Ascending aorta (tissue), 2 donors: ENCODE data around the gene IL2RA. TPM values are rescaled to one million over a fixed set of nuclear protein-coding genes. Genes with fewer than 3 reads are reported as not detected.
"Not testable (repeated sequence)": the region's sequence is repeated elsewhere in the genome, so short reads cannot be mapped to it uniquely, and the experiment has no call there.

Source experiments
- DNase-seq, 2 donors: peaks; one replicate each; pipeline ENCODE4 v3.0.0-alpha.2; 2019; ENCODE audit warnings: low spot score in 2 of 2
- H3K27ac ChIP-seq, 2 donors: fragments of 200-600 bp; sonication (generic); one replicate each; pipeline ENCODE4 v1.5.1; 2016 to 2017; ENCODE audit warnings: mild to moderate bottlenecking in 1 of 2
- H3K27me3 ChIP-seq: fragments of 200-600 bp; sonication (generic); one replicate; pipeline ENCODE4 v1.5.1; 2017
- H3K36me3 ChIP-seq, 2 donors: fragments of 200-600 bp; sonication (generic); one replicate each; pipeline ENCODE4 v1.5.1; 2016
- H3K4me1 ChIP-seq, 2 donors: fragments of 200-600 bp; sonication (generic); one replicate each; pipeline ENCODE4 v1.5.1; 2016 to 2017; ENCODE audit warnings: mild to moderate bottlenecking in 1 of 2
- H3K4me3 ChIP-seq, 2 donors: fragments of 200-600 bp; sonication (generic); one replicate each; pipeline ENCODE4 v1.5.1; 2016 to 2017; ENCODE audit warnings: mild to moderate bottlenecking in 1 of 2
- H3K9me3 ChIP-seq, 2 donors: fragments of 200-600 bp; sonication (generic); one replicate each; pipeline ENCODE4 v1.5.1; 2016
- intact Hi-C: fragments of 100-400 bp; cut with DNase I; formaldehyde crosslinking; loops from one replicate; pipeline ENCODE4 v1.15.1; 2023
- total RNA-seq: library from RNA; depleted of rRNA; stranded (reverse); fragments of >200 nt; gene quantifications from one replicate; pipeline ENCODE4 v1.1.0, GENCODE V29; 2016
- TF ChIP-seq, protein P1 (sequence below), 3 experiments: fragments of 200-600 bp in 2 of 3; fragments of 450-650 bp in 1 of 3; sonication (generic) in 2 of 3; IDR thresholded peaks; one replicate each; pipeline ENCODE4 v1.5.1; 2016 to 2019; ENCODE audit warnings: antibody characterized with exemption in 3 of 3, mild to moderate bottlenecking in 1 of 3, moderate library complexity in 1 of 3

Gene IL2RA
- total RNA-seq, 1 donor from 2014 or later: not detected

DNA sequence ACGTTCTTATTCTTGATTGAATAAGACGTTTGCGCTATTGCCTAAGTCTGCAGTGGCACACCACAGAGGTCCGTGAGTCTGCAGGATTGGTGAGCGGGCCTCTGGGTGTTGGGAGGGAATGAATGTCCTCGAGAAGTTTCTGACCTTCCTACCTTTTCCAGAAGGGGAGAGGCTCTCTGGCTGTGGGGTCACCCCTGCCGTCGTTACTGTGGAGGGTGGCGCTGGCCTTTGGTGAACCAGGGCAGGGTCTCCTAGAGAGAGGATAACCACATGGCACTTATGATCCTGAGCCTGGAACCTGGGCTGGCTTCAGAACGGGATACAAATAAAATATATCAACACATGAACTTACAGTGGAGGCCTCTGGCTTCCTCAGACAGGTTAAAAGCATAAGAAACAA, 98.6 kb downstream of the IL2RA start:
- intact Hi-C loops: no loop called here
- H3K36me3 ChIP-seq: peaks cover 12 to 23% of the 10 kb centered on the region in 2 donors

DNA sequence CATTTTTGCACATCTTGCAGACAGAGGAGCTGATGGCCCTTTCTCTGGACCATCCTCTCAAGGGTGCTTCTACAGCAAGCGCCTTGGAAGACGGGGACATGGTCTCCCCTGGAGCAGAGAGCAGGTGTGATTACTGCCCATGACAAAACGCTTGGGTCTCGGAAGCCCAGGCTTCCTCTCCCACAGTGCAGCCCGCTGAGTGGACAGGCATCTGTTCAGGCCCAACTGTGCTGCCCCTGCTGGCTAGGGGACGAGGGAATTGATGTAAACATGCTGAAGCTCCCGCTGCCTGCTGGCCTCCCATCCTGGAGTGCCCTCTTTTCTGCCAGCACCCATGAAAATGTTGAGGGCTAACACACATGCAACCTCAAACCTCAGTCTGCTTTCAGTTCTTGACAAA, 99.1 kb downstream of the IL2RA start:
- H3K4me3 ChIP-seq: no peak overlapping the region
- H3K9me3 ChIP-seq: no peaks in the 10 kb centered on the region
- intact Hi-C loops: no loop called here
- TF ChIP-seq, protein P1, sequence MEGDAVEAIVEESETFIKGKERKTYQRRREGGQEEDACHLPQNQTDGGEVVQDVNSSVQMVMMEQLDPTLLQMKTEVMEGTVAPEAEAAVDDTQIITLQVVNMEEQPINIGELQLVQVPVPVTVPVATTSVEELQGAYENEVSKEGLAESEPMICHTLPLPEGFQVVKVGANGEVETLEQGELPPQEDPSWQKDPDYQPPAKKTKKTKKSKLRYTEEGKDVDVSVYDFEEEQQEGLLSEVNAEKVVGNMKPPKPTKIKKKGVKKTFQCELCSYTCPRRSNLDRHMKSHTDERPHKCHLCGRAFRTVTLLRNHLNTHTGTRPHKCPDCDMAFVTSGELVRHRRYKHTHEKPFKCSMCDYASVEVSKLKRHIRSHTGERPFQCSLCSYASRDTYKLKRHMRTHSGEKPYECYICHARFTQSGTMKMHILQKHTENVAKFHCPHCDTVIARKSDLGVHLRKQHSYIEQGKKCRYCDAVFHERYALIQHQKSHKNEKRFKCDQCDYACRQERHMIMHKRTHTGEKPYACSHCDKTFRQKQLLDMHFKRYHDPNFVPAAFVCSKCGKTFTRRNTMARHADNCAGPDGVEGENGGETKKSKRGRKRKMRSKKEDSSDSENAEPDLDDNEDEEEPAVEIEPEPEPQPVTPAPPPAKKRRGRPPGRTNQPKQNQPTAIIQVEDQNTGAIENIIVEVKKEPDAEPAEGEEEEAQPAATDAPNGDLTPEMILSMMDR (IDR thresholded peaks at IDR 0.05): no peak
- peaks cover 12 to 23% of the 10 kb centered on the region in 2 donors for H3K36me3 ChIP-seq
- no peaks in the 10 kb centered on the region for H3K4me1 ChIP-seq
- peak in 1 of 2 donors; percentile 39 for DNase-seq
- no peak overlapping the region for H3K27ac ChIP-seq
- H3K27me3 ChIP-seq: no peaks in the 10 kb centered on the region

More for the DNA sequence above, 98.6 kb downstream of the IL2RA start:
- no peak overlapping the region for H3K27ac ChIP-seq
- no peaks in the 10 kb centered on the region for H3K4me1 ChIP-seq
- peak in 1 of 2 donors; percentile 45 for DNase-seq
- no peaks in the 10 kb centered on the region for H3K9me3 ChIP-seq
- H3K4me3 ChIP-seq: no peak overlapping the region
- no peaks in the 10 kb centered on the region for H3K27me3 ChIP-seq
- TF ChIP-seq, protein P1 (IDR thresholded peaks at IDR 0.05): no peak

DNA sequence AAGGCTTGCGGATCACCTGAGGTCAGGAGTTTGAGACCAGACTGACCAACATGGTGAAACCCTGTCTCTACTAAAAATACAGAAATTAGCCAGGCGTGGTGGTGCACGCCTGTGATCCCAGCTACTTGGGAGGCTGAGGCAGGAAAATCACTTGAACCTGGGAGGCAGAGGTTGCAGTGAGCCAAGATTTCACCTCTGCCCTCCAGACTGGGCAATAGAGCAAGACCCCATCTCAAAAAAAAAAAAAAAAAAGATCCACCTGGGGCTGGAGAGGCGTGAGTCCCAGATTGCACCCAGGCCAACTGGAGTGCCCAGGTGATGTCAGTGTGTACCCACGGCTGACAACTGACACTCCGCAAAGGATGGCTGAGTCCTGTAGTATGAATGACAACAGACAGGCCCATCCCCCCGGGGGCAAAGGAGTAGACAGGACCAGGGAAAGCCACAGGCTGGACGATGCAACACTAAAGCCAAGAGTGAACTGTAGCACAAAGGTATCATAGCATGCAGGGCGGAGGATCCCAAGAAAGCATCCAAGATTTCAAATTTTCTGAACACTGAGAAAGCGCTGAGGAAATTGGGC, 99.7 kb downstream of the IL2RA start:
- DNase-seq: peak in 1 of 2 donors; percentile 50
- H3K4me3 ChIP-seq, H3K9me3 ChIP-seq, intact Hi-C loops, H3K4me1 ChIP-seq, H3K27me3 ChIP-seq, H3K27ac ChIP-seq: not testable (repeated sequence)
- H3K36me3 ChIP-seq: peaks cover 12 to 23% of the 10 kb centered on the region in 2 donors

DNA sequence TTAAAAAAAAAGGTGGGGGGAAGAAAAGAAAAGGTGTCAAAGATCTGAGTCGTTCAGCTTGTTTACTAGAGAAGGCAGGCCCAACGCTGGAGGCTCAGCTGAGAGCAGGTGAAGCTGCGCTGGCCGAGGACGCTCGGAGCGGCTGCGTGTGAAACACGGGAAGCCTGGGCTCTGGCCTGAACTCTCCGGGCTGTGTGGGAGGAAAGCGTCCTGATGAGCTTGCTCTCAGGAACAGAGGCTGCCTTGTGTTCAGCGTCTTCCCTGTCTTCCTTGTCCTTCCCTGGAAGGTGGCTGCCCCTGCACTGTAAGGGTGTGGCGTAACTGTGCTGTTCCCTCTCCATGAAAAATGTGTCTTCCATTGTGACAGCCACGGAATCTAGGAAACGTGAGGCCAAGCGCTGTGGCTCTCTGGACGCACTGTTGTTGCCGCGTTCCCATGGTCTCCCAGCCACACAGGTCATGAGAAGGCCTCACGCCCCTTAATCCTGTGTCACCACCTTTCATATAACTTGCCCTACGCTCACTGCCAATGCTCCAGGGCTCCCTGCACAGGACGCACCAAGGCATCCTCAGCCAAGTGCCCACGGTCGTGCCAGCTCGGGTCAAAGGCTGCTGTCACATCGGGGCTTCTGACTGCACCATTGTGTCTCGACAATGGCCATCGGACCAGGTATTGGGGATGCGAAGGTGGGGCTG, 100.6 kb downstream of the IL2RA start:
- intact Hi-C loops: no loop called here
- DNase-seq: peak in 1 of 2 donors; percentile 45
- TF ChIP-seq, protein P1 (IDR thresholded peaks at IDR 0.05): no peak
- Histone ChIP-seq H3K4me3 (no peak overlapping the region), H3K27me3 (no peaks in the 10 kb centered on the region), H3K27ac (no peak overlapping the region), H3K9me3 (no peaks in the 10 kb centered on the region), H3K4me1 (no peaks in the 10 kb centered on the region), H3K36me3 (peaks cover 12 to 23% of the 10 kb centered on the region in 2 donors)

DNA sequence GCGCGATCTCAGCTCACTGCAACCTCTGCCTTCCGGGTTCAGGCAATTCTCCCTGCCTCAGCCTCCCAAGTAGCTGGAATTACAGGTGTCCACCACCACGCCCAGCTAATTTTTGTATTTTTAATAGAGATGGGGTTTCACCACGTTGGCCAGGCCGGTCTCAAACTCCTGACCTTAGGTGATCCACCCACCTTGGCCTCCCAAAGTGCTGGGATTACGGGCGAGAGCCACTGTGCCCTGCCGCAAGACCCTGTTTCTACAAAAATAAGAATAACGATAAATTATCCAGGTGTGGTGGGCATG, 101.2 kb downstream of the IL2RA start:
- H3K4me3 ChIP-seq, H3K9me3 ChIP-seq, H3K27me3 ChIP-seq, H3K27ac ChIP-seq, H3K4me1 ChIP-seq, intact Hi-C loops: not testable (repeated sequence)
- H3K36me3 ChIP-seq: peaks cover 12 to 23% of the 10 kb centered on the region in 2 donors
- peak in 1 of 2 donors; percentile 46 for DNase-seq

Other genes with a start within 250 kb of the IL2RA start
- gene GDI2, start 248.9 kb downstream of the IL2RA start, total RNA-seq: 173 TPM
- gene ANKRD16, start 172.5 kb downstream of the IL2RA start, total RNA-seq: 10.4 TPM
- 43.0 TPM for gene FBH1, start 172.1 kb downstream of the IL2RA start, total RNA-seq
- 24.8 TPM for gene IL15RA, start 84.8 kb downstream of the IL2RA start, total RNA-seq
- 22.7 TPM for gene RBM17, start 26.7 kb upstream of the IL2RA start, total RNA-seq
- 68.0 TPM for gene PFKFB3, start 140.6 kb upstream of the IL2RA start, total RNA-seq